Stimulated activated CD4-positive, alpha-beta T cell treated with anti-CD3 and anti-CD28 coated beads, Interleukin-12 subunit alpha, Interleukin-12 subunit beta, amount 100 ng/mL, for 24 hours (primary cell): Measurements from ENCODE around the gene DPF3.

Experiments used
- DNase-seq, 2 experiments: peaks; one replicate each; pipeline ENCODE4 v3.0.0-alpha.2; 2020; ENCODE audit warnings: low read depth in 2 of 2

DPF3 gene

DNA sequence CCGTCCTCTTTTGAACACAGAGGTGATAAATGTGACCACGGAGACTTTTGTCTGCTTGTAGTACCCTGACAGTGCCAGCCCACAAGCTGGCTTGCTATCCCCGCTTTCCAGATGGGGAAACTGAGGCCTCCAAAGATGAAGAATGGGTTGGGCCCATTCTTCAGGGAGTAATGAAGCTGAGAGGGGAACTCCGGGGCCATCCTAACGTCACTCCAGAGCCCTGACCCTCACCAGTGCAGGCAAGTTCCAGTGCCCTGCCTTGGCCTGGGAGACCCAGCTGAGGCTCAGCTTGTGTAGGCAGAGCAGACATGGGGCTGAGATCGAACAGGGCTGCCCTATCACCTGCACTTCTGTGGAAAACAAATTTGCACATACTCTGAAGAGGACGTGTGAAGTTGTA lies 277.1 kb downstream of the DPF3 start:
- DNase-seq = no peak

GRCh38 chr14:72616294-72616693 lies 277.6 kb downstream of the DPF3 start:
- DNase-seq = no peak

GRCh38 chr14:72615451-72616121 lies 278.3 kb downstream of the DPF3 start:
- no peak for DNase-seq

GRCh38 chr14:72614891-72615415 lies 278.9 kb downstream of the DPF3 start:
- DNase-seq = no peak

DNA sequence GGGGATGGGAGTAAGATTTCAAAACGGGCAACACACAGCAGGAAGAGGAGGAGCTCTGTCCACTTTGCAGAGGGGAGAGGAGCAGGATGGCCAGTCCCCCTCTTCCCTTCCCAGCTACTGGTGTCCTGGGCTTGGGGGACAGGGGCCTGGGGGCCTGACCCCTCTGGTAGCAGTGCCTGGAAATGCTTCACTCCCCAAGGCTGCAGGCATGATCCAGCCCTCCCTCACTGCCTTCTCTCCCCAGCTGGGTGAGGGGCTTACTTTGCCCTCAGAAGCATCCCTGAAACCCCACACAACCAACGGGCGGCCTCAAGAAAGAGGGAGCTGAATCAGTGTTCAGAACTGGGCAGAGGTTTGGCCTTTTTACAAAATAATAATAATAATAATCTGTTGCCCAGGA lies 279.5 kb downstream of the DPF3 start:
- DNase-seq = no peak

- no peak for DNase-seq
These were observed 280.0 kb downstream of the DPF3 start for GRCh38 chr14:72613975-72614319.

DNA sequence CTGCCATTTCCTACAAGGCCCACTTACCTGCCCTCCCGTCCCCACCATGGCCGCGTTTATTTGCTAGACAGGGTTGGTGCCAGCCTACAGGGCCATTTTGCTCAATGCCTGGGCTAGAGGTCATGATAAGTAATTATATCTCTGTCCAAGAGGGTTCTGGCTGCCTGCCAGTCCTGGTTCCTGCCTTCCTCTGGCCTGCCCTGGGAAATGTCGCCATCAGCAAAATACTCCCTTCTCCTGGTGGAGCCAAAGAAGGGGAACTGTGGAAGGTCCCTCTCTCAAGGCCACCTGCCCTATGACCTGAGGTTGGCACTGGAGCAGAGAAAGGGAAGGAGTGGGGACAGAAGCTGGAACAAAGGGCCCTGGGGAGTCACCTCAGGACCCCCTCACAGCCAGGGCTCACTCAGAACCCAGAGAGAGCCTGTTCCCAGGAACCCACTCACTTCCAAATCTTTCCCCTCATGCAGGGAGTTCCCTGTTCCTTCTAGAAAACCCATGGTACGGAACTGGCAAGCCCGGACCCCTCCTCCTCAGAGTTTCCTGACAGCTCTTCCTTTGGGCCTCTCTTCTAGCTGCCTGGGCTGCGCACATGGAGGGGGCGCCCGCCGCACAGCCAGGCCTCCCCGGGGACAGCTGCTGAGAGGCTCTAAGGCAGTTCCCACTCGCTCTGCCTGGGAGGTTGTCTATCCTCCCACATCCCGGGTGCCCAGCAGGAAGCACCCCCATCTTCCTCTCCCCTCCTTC lies 280.5 kb downstream of the DPF3 start:
- no peak for DNase-seq

DNA sequence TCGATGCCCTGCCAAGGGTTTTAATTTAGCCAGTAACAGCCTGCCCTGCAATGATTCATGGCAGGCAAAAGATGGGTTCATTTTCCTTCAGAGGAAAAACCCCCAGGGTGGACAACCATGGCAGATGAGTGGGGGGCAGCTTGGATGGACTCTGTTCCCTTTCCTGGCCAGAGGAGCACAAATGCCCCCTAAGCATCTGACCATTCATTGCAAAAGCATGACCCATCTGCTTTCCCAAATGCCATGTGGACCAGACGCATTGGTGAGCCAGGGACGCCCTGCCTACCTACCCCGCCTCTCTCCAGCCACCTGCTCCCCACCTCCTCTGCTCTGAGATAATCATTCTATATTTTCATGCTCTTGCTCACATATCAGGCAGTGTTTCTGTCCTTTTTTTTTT lies 281.9 kb downstream of the DPF3 start:
- DNase-seq = no peak

DNA sequence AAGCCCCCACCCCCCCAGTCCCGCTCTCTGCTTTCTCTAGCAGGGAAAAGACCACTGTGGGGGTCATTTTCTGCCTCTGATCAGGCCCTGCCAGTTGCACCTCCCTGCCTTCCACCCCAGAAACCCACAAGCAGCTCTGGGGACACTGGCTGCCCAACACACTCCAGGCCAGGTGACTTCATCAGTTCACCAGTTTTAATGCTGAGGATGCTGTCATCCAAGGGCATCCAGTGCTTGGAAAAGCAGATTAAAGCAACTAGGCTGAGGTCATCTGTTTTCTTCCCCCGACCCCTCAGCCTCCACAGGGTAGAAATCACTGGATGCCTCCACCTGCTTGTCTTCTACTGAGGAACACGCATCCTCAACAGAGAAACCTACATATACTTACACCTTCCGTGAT lies 282.4 kb downstream of the DPF3 start:
- DNase-seq = no peak

DNA sequence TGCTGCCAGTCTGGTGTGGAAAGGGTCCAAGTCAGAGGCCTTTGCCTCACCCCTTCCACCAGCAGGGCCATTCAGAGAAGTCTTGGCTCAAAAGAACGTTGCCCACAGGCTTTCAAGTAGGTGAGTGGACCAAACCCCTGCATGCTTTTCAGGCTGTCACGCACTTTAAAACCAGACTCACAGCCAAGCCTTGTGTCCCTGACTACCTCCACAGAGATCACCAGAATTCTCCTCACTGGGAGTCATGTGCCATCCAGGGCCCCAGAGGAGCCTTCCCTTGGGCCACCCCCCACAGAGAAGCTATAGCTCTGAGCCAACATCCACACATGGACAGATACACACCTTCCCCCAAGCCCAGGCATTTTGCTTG lies 283.1 kb downstream of the DPF3 start:
- DNase-seq = no peak

DNA sequence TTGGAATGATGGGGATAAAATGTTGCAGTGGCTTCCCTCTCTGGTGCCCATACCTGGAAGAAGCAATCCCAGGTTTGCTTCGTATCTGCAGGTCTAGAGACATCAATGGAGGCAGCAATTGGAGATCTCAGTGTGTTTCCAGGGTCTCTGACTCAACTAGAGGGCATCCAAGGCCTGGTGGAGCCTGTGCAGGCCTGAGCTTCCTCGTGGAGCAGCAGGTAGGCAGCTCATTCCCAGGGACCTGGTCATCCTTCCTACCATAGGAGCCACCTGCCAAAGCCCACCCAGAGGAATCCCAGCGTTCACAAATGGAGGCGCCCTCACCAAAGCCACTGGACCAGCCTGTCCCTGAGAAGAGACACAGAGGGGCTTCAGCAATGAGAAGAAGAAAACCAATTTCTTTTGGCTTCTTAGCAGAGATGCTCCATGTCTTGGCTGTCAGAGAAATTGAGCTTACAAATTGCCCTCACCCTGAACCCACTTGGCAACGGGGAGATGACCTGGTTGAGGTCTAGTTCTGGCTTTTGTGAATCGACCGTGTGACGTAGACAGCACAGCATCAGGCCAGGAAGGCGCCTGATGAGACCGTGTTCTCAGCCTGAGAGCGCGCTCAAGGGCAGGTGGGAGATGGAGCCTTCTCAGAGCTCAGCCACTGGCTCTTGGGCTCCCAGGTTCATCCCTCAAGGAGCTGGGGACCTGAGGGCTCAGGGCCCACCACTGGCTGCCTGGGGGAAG lies 283.6 kb downstream of the DPF3 start:
- DNase-seq = no peak

DNA sequence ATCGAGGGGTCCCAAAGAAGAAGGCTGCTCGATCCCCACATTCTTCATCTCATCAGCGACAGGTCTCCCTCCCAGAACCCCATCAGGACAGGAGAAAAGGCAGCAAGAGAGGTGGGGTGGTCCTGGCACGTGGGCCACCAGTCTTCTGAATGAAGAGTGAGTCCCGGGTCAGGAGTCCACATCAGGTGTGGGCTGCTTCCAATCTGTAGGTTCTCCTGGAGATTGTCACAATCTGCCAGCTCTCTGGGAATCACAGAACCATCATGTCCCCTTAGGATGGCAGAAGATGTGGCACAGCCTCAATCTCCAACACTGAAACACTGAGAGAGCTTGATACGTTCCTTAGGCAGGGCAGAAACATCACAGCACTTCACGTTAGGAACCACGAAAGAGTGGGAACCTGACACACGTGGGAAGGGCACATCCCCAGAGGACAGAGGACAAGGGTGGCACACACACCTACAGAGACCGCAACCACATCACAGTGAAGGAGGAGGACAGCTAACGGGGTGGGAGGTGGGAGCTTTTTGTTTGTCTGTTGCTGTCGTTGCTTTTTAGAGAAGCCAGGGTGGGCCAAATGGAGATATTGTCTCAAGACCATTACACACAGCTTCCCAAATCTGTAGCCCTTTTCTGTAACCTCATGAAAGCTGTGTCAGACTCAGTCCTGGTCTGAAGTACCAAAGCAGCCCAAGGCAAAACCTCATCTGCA lies 284.5 kb downstream of the DPF3 start:
- no peak for DNase-seq

DNA sequence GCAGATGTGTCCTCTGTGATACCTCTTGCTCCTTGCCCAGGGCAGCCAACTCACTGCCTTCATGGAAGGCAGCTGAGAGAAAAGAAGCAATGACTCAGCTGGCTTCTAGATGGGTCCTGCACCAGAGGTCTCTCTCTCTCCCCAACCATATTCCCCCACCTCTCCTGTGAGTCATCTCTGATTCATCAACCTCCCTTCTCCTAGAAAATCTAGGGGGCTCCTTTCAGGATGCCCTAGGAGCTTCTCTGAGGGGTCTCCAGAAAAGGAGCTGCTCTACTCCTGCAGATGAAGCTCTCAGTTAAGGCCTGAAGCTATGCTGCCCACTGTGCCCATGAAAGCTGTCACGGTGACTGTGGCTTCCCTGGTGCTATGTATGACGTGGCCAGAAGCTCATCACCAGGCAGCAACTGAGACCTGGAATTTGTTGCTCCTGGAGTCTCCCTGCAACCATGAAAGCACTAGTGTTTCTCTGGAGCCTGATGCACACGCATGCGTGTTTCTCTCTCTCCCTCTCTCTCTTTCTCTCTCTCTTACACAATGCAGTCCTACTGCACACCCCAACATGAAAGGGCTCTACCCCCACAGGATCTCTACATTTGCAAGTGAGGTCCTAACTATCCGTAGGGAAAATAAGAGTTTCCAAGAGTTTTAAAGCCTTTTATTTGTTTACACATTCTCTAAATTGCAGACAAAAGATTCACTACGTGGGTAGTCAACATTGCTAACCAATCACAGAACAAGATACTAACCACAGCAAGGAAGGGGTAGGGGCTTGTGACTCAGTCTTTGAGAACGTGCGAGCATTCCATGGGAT lies 285.3 kb downstream of the DPF3 start:
- no peak for DNase-seq

DNA sequence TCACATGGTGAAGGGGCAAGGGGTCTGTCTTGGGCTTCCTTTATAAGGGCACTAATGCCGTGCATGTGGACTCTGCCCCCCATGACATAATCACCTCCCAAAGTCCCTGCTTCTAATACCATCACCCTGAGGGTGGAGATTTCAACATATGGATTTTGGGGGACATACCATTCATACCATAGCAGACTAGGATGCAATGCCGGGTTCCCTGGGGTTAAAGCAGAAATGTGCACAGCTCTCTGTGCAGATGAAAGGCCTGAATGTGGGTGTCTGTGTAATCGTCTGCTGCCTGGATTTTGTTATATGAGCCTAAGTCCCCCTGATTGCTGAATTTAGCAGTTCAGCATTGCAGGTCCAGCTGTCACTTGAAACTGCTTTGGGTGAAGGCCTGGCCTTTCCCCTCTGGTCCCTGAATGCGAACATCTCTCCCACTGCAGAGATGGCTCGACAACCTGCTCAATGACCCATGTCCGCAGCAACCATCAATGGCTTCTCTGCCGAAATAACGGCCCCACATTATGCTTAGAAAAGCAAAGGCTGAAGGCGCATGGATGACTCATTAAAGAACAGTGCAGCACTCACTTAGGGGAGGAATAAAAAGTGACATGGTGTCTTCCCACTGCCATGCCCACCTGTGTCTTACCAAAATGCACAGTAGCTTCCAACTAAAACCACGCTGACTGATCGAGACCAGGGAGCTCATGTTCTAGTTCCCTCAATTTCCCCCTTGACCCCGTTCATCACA lies 286.3 kb downstream of the DPF3 start:
- no peak for DNase-seq

DNA sequence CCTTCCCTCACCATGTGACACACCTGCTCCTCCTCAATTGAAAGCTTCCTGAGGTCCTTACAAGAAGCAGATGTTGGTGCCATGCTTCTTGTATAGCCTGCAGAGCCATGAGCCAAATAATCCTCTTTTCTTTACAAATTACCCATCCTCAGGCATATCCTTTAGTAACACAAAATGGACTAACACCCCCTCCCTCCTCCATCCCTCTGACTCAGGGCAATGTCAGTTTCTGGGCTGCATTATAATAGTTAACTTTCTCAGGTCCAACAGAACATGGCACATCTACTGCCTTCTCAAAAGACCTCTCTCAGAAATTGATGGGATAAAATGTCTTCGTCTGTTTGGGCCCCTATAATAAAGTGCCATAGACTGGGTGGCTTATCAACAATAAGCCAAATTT lies 287.0 kb downstream of the DPF3 start:
- DNase-seq = no peak

- no peak for DNase-seq
These were observed 288.0 kb downstream of the DPF3 start for GRCh38 chr14:72605921-72606220.

- DNase-seq = no peak
These were observed 288.6 kb downstream of the DPF3 start for GRCh38 chr14:72605096-72605920.

DNA sequence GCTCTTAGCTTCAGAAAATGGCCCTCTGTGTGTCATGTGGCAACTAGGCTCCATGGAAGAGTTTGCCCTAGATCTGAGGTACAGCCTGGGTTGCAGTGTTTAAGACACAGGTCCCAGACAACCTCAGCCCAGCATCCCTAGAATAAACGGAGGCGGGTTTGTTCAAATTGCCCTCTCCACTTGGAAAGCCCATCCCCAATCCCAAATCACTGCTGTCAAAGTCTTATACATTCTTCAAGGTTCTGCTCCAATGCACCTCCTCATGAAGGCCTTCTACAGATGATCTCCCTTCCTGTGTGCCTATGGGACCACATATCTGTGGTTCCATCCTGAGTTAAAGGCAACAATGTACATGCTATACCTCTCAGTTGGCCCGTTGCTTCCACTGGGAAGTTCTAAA lies 289.8 kb downstream of the DPF3 start:
- DNase-seq = no peak

GRCh38 chr14:72603639-72604038 lies 290.3 kb downstream of the DPF3 start:
- DNase-seq = no peak
